MCF 10A (cell line): Measurements from ENCODE around the gene OSGEP. TPM values are rescaled to one million over a fixed set of nuclear protein-coding genes. Genes with fewer than 3 reads are reported as not detected.

ENCODE experiments used
- BruUV-seq: library from RNA; stranded (reverse); fragments of 400-500 nt; replicated peaks from 2 replicates; lab custom pipeline; 2021; lab: Mats Ljungman, UMichigan
- CTCF ChIA-PET: fragments of 300-600 bp; sonication (Branson Sonifier 250); formaldehyde crosslinking; extraction: SDS; loops from one replicate; lab custom pipeline; 2021; ENCODE audit warnings: antibody characterized with exemption, inconsistent platforms; lab: Yijun Ruan, JAX
- POLR2A ChIA-PET: fragments of 300-600, 350-650 bp; sonication (Branson Sonifier 250); formaldehyde crosslinking; extraction: SDS; loops from one replicate; lab custom pipeline; 2020; ENCODE audit warnings: antibody characterized with exemption, inconsistent platforms; lab: Yijun Ruan, JAX
- DNase-seq: peaks from one replicate; pipeline ENCODE4 v3.0.0-alpha.2; 2018; ENCODE audit not compliant: unreplicated experiment
- H3K27ac Mint-ChIP-seq: one replicate; pipeline ENCODE4 v1.8.0; 2022; ENCODE audit warnings: mild to moderate bottlenecking, low read depth, mixed read lengths; ENCODE audit not compliant: unreplicated experiment
- H3K27me3 Mint-ChIP-seq: one replicate; pipeline ENCODE4 v1.8.0; 2022; ENCODE audit warnings: mixed read lengths; ENCODE audit not compliant: insufficient read depth, unreplicated experiment
- H3K36me3 Mint-ChIP-seq: one replicate; pipeline ENCODE4 v1.8.0; 2022; ENCODE audit warnings: mild to moderate bottlenecking, moderate library complexity, mixed read lengths; ENCODE audit not compliant: insufficient read depth, unreplicated experiment
- H3K4me1 Mint-ChIP-seq: one replicate; pipeline ENCODE4 v1.8.0; 2022; ENCODE audit warnings: mixed read lengths; ENCODE audit not compliant: insufficient read depth, unreplicated experiment
- H3K4me3 Mint-ChIP-seq: one replicate; pipeline ENCODE4 v1.8.0; 2022; ENCODE audit warnings: mild to moderate bottlenecking, moderate library complexity, mixed read lengths; ENCODE audit not compliant: unreplicated experiment
- H3K9me3 Mint-ChIP-seq: one replicate; pipeline ENCODE4 v1.8.0; 2022; ENCODE audit warnings: mixed read lengths; ENCODE audit not compliant: unreplicated experiment
- CTCF ChIP-seq: fragments of 200-600 bp; IDR thresholded peaks from one replicate; pipeline ENCODE4 v1.8.0; 2022; ENCODE audit warnings: antibody characterized with exemption, mild to moderate bottlenecking; ENCODE audit not compliant: unreplicated experiment
- intact Hi-C: fragments of 100-400 bp; cut with micrococcal nuclease; formaldehyde crosslinking; loops from 2 replicates; pipeline ENCODE4 v1.14.1; 2022
- total RNA-seq: library from RNA; stranded (reverse); gene quantifications from 2 replicates; pipeline ENCODE4 v1.2.3, GENCODE V29; 2022

OSGEP gene
- total RNA-seq, 1 experiment from 2014 or later = 34.7 TPM

- no peak overlapping the region for H3K27ac Mint-ChIP-seq
- TF ChIP-seq CTCF = no peak
- H3K4me3 Mint-ChIP-seq = no peak overlapping the region
- ChIA-PET CTCF (interaction anchor here (0.6 kb wide), 1 partner anchor 661 kb away, joined by 3 read pairs; no protein-coding TSS in a partner anchor), POLR2A (interaction anchor here (0.6 kb wide), 1 partner anchor 24 kb away, joined by 4 read pairs; no protein-coding TSS in a partner anchor)
- no TSS peak for BruUV-seq
- intact Hi-C loops = no loop called here
- no peaks in the 10 kb centered on the region for H3K9me3 Mint-ChIP-seq
- no peaks in the 10 kb centered on the region for H3K27me3 Mint-ChIP-seq
- H3K4me1 Mint-ChIP-seq = no peaks in the 10 kb centered on the region
- H3K36me3 Mint-ChIP-seq = peaks cover 6% of the 10 kb centered on the region
- DNase-seq = no peak
Measured at GRCh38 chr14:20429801-20430669, 24.6 kb downstream of the OSGEP start.

DNA sequence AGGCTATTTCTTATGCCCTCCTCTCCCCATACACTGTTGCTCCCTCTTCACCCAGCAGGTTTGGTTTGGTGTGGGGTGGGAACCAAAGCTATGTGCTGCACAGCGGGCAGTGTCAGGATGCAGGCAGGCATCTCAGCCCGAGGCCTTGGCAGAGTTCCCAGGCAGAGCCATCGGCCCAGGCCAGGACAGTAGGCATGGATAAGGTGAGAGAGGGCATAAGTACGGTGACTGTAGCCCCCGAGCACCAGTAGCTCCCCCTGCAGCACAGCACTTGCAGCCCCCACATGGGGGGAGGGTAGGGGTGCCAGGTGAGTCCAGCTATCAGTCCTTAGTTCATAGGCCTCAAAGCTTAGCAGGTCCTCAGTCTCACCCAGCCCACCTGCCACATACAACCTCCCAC, 25.8 kb downstream of the OSGEP start:
- no peak for TF ChIP-seq CTCF
- POLR2A ChIA-PET = interaction anchor here (1.5 kb wide), 1 partner anchor 26 kb away, joined by 5 read pairs; the partner anchor contains the start of genes APEX1 and OSGEP
- no TSS peak for BruUV-seq
- DNase-seq = no peak
- H3K4me3 Mint-ChIP-seq = no peak overlapping the region
- CTCF ChIA-PET = interaction anchor here (0.6 to 1.5 kb wide), 4 partner anchors 19 to 640 kb away, joined by 3 to 6 read pairs (median 3); no protein-coding TSS in a partner anchor
- no peaks in the 10 kb centered on the region for H3K4me1 Mint-ChIP-seq
- no peaks in the 10 kb centered on the region for H3K9me3 Mint-ChIP-seq
- H3K27ac Mint-ChIP-seq = no peak overlapping the region
- peaks cover 6% of the 10 kb centered on the region for H3K36me3 Mint-ChIP-seq
- no peaks in the 10 kb centered on the region for H3K27me3 Mint-ChIP-seq
- intact Hi-C loops = no loop called here

DNA sequence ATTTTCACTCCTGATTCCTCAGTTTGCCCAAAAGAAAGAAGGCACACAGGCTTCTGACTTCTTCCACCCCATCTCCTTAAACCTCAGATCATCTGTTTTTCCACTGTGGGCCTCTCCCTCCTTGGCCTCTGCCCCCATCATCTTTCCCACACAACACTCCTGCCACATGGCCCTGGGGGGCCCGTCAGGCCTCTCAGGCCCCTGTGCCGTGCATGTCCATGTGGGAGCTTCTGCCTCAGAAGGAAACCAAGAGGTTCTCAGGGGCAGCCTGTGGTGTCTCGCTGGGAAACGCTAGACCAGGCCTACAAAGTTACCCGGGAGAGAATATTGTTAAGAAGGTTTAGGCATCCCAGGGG, 26.6 kb downstream of the OSGEP start:
- DNase-seq = no peak
- Mint-ChIP-seq H3K9me3 (no peaks in the 10 kb centered on the region), H3K4me3 (no peak overlapping the region), H3K27ac (no peak overlapping the region), H3K36me3 (peaks cover 6% of the 10 kb centered on the region), H3K4me1 (no peaks in the 10 kb centered on the region), H3K27me3 (no peaks in the 10 kb centered on the region)
- no TSS peak for BruUV-seq
- POLR2A ChIA-PET = interaction anchor here (1.5 kb wide), 1 partner anchor 27 kb away, joined by 5 read pairs; the partner anchor contains the start of genes APEX1 and OSGEP
- TF ChIP-seq CTCF = no peak
- CTCF ChIA-PET = interaction anchor here (0.6 to 1.5 kb wide), 2 partner anchors 101 to 137 kb away, joined by 3 to 6 read pairs; no protein-coding TSS in a partner anchor
- intact Hi-C loops = no loop called here
